ENCODE results near the gene P3H2. TPM values are rescaled to one million over a fixed set of nuclear protein-coding genes. Genes with fewer than 3 reads are reported as not detected.
A peak's percentile ranks its signal among the peaks of the same experiment; 100 is the strongest.
"Not testable (repeated sequence)": the region's sequence is repeated elsewhere in the genome, so short reads cannot be mapped to it uniquely, and the experiment has no call there.

P3H2 gene
- polyA plus RNA-seq, 1 donor = 94.2 TPM

DNA sequence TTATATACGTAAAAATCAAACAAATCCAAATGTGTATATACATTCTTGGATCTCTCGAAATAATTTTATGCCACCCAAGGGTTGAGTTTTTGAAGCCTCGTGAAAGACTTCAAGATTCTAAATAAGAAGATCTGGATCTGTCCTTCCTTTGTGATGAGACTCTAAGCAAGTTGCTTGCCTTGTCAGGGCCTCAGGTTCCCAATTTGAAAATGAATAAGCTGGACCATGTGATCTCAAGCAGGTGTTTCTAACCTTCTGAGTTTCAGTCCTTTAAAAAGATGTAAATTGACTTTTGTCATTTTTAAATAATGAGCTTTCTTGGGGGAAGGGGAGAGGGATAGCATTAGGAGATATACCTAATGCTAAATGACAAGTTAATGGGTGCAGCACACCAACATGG lies 137.1 kb downstream of the P3H2 start:
- DNase-seq = no peak

DNA sequence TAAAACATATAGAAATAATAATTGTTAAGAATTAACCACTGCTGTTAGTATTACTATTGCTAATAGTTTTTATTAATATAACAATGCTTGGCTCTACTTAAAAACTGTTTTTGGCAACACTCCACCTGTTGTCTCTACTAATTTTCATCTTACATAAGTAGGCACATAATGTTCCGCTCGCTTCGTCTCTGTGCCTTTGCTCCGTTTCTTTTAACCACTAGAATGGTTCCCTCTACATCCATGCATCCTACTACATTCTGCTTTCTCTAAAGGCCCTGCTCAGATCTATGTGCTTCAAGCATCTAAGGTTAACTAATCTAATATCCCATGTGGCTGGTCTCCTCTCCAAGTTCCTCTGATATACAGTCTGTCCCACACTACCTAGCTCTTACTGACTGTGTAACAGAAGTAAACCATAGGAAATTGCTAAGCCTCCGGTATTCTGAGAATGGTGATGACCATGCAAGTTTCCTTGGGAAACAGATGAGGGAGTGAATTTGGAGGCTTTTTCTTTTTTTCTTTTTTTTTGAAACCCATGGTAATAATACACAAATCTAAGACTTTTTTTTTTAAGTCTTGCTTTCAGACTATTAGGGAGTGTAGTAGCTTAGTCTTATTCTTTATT lies 138.3 kb downstream of the P3H2 start:
- DNase-seq = no peak

DNA sequence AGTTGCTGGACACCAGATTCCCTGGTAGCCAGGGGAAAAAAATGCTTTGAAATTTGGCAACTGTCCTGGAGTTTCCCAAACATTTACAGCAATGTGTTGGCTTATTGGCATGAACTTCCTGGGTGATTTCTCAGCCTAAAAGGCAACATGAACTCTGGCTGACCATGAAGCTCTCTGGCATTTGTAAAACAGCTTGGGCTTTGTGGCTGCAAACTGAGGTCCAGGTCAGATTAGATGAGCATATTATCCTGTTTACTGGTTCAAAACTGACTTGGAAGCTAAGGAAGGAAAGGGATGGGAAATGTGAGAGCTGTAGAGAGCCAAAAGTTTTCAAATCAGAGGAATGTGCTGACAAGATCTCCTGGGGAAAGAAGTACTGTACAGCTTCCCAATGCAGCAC lies 139.0 kb downstream of the P3H2 start:
- DNase-seq = no peak

DNA sequence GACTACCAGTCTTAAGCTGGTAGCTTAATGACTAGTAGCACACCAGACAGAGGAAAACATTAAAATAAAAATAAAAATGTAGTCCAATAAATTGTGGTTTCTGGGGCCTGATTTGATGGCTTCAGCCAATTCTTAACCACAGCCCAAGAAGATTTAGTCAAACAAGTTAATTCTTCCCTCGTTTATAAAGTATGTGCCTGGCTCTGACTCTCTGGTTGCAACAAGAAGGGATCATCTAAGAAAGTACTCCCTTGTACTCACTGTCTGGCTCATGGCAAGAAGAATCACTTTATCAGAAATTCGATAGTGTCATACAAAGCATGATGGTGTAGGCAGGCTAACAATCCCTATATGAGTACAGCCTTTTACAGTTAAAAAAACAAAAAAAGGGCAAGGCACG lies 141.9 kb downstream of the P3H2 start:
- DNase-seq = no peak

DNA sequence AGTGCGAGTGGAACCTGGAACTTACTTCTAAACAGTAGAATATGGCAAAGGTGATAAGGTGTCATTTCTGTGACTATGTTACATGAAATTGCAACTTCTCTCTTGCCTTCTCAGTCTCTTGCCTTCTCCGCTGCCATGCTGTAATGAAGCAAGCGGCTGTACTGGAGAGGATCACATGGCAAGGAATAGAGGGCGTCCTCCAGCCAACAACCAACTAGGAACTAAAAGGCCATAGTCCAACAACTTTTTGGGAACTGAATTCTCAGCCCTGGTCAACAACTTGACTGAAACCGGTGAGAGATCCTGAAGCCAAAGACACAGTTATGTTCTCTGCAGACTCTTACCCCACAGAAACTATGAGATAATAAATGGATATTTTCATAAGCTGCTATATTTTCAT lies 143.5 kb downstream of the P3H2 start:
- no peak for DNase-seq

DNA sequence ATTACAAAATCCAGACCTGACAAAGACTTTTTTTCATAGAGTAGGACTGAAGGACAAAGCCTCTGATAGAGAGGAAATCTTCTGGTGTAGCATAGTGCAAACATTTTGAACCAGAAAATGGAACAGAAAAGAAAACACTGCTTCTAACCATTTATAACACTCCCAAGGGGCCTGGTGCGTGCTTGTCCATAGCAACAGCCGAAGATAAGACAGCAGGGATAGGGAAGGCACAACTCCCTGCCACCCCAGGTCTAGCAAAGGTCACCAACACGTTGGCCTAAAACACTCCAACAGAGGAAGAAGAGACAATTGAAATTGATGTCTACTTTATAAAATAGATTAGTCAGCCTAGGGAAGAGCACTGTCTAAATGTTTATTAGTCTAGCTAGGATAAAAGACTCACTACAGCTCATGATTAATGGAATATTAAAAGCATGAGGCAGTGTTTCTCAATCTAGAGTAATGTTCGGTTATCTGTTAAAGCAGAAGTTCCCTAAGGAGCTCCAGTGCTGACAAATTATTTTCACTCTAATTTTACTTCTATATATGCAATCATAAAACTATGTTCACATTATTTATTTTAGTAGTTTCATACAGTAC lies 145.2 kb downstream of the P3H2 start:
- no peak for DNase-seq

DNA sequence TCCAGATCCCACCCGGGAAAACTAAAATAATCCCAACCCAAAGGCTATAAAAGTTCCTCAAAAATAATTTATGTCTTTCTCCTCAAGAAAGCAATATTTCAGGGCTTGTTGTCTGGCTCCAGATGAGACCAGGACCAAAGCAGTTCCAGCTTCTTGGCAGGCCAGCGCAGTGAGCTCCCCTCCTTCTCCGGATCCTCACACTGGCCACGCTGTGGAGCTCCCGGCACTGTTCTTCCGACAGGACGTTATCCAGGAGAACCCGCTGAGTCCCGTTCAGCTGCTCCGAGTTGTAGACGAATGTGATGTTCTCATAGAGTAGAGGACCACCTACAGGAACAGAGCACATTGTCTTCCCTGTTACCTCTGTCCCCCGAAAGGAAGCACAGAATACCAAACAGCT lies 146.3 kb downstream of the P3H2 start:
- DNase-seq = no peak

DNA sequence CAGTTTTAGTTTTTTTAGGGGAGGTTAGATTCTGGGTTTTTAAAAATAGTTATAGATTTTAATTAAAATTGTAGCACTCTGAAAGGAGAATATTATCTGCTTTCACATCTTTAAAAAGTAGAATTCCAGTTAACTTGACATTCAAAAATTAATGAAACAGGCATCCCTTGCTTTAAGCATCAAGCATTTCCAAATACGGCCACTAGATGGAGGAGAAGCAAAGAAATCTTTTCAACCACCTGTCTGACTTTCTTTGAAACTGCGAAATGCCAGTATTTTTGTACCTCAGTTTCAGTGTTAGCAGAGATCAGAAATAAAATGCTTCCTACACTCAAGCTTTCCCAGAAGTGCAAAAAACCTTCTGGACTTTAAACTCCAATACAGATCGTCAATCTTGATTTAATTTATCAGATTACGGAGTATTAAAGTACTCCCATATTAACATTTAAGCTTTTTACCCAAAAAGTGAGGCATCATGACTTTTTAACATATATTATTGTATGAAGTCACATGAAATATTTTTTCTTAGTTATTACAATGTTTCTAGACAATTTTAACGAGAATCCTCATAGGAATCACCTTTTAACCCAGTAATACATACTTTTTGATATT lies 153.3 kb downstream of the P3H2 start:
- peak; percentile 75 for DNase-seq

DNA sequence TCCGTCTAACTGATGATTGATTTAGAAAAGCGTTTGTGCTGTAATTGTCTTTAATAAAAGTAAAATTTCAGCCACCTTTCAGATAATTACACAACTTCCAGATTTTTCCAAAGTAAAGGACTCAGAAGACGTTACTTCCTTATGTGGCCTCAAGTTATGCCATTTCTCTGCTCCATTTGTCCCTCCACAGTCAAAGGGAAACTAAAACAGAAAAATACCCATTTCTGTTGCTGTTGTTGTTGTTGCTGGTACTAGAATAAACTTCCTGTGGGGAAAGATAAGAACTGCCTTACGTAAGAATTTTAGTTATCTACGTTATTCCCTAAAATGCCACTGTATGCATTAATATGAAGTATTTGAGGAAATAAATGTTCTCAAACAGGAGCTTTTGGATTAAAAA lies 153.9 kb downstream of the P3H2 start:
- no peak for DNase-seq

DNA sequence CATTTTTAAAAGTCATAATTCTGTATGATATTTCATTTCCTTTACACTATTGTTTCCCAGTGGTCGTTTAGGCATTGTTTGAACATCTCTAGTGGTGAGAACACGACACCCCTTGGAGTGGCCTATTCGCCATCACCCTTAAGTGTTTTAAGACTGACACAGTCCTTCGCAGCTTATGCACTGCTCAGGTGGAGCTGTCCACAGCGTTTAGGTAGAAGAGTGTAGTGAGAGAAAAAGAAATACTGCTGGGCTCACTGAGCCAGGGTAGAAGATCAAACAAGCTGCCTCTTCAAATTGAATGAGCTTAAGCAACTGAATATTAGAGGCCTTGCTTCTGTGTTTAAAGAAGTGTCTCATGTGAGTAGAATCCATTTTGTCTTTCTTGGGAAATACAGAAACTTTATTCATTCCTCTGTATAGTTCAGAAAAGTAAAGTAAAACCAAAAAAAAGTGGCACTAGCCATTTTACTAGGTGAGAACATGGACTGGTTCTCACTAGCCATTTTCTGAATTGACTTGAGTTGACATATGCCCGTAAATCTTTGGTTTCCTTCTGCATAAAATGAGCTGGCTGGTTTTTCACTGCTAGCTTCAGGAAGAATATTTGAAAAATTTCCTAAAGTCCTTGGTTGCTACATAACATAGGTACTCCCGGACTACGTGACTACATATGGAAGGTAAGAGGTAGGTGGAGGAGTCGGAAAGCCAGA lies 155.9 kb downstream of the P3H2 start:
- no peak for DNase-seq

DNA sequence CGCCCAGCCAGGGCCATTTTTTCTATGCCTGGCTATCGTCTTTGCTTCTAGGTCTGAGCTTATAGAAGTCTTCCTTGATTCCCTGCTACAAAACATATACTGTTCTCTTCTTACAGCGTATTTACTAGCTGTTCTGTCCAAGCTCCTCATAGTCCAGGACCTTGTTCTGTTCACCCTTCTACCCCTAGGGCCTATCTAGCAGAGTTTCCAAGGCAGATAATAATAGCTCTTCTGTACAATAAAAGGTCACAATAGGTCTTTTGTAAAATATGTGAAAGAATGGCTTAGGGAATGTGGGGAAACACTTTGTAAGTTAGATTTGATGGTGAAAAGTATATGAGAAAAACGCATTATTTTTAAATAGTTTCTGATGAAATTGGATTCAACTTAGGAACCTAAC lies 158.2 kb downstream of the P3H2 start:
- DNase-seq = no peak

DNA sequence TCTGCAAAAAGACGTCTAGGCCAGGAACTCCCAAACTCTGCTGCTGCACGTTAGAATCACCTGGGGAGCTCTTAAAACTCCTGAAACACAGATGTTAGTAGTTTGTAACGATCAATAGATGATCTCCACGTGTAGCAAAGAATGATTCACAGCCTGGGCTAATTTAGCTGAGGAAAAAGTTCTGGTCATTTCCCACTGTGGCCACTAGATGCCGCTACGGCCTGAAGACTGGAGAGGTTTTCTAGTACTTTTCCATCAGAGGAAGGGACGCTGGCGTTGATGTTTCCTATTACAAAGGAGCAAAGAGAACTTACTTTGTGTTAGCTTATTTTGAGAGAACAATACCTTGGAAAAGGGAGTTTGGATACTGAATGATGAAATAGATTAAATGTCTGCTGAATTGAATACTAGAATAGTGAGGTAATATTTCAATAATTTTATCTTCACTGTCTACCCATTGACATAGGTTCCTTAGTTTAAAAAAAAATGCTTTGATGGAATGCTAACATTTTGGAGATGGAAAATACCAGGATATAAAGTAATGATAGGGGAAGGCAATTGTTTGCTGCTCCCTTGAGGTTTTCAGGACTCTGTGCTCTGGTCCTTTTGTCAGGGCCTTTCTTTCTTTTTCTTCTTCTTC lies 159.1 kb downstream of the P3H2 start:
- DNase-seq = peak; percentile 83

DNA sequence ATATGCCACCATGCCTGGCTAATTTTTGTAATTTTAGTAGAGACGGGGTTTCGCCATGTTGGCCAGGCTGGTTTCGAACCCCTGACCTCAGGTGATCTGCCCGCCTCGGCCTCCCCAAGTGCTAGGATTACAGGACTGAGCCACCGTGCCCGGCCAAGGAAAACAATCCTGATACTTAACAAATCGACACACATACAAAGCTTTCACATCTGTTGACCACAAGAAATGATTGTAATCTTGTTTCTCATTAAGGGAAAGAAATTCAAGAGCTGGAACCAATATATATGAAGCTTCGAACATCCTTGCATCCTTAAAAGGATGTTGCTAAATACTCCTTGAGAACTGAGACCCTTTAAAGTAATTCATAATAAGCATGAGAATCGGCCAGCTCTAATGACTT lies 159.6 kb downstream of the P3H2 start:
- not testable (repeated sequence) for DNase-seq

DNA sequence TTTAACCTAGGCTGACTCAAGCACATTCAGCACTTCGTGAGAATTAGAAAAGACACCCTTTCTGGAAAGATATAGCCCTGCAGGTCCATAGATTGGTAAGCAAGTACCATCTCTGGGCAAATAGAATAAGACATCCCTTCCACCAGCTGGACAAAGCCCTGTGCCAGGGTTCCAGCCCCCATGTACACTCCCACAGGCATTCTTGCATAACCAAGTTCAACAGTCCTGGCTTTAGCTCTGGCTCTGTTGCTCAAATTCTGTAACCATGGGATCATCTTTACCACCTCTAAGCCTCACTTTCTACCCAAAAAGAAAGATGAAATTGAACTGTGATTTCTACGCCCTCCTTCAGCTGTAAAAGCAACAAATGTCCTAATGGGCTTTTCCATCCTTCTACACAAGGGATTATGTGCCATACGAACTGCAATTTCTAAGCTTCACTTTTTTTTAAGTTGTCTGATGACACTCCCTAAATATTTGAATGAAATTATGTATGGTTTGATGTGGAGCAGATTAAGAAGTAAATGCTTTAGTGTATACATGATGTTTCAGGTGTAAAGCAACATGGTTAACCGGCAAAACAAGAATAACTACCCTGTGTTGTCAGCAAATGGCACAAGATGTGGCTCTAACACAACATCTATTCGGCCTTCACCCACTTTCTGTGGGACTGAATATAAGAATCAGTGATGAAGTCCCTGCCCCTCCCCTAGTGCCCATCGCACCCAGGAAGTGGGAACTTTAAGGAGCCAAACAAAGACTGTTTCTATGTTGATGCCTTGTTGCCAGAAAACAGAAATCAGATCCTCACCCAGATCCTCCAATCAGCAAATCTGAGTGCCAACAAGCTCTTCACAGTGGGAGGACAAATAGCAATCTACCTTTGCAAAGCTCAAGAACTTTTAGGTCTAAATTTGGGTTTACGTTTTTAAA lies 165.7 kb downstream of the P3H2 start:
- DNase-seq = no peak

DNA sequence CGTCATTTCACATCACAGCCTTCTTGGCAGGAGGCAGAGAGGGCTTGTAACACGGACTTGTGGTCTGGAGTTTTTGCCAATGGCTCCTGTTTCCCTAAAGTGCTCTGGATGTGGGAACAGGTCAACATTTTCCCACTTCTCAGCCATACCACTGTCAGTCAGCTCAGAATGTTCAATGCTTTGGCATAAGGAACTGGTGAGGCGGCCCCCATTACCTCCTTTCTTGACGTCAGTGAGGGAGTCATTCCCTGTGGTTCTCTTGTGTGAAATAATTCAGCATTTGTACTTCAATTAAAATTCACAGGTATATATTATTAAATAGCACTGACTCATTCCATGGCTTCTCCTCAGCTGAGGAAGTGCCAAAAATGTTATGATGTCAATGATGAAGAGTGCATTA lies 167.1 kb downstream of the P3H2 start:
- DNase-seq = no peak

DNA sequence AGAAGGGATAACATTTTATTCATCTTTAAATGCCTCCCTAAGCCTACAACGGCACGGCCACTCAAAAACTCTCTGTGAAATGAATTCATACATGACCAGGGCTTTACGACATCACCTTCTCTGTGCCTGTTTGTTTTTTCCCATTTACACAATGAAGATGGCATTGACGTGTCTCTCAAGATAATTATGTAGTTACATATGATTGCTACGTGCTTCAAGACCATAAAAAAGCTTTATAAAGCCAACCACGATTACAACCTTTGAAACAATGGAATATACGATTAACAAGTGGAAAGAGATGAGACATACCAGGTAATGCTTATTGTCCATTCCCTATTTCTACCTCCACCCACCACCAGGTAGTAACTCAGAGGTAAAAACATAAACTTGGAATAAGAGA lies 168.4 kb downstream of the P3H2 start:
- no peak for DNase-seq

DNA sequence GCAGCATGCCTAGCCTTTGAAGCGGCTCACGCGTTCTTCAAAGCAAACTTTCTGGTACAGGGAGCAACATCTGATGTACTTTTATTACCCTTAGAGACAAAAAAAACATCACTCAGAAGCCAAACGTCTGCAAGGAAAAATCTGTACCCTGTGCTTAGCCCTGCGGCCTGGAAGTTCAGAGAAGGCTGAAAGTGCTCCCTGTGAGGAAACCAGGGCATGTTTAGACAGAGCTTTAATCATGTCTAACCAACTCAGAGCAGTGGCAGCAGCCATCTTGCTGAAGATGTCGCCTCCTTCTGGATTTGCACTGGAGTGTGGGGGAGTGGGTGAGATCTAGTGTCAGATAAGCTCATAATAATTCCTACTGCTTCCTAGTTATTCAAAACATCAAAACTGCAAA lies 170.4 kb downstream of the P3H2 start:
- no peak for DNase-seq

DNA sequence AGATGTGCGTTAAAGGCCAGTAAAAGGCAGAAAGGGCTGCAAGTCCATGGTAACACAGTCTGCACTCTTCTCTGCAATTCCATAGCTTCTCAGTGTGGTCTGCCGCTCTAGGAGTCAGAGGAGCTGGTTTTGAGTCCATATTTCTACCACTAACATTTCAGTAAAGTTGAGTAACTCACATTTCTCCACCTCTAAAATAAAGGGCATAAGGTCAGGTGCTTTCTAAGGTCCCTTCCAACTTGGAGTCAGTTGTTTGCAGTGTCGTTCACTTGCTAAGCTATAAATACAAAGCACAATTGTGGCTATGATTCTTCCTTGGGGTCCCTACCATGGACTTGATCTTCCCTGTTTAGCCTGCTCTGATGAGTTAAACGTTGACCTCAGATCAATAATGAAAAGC lies 171.1 kb downstream of the P3H2 start:
- DNase-seq = no peak

DNA sequence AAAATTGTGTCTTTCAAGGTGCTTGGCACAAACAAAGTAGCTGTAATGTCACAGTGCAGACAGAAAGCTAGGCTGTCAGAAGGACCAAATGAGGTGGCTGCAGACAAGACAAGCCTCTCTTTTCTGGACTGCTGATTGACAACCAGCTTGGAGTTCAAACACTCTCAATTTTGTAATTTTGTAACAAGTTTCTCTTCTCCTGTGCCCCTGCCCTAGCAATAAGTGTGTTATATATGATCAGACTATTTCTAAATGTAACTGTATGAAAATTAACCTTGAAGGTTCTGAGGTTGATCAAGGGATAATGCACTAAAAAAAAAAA lies 172.0 kb downstream of the P3H2 start:
- no peak for DNase-seq

DNA sequence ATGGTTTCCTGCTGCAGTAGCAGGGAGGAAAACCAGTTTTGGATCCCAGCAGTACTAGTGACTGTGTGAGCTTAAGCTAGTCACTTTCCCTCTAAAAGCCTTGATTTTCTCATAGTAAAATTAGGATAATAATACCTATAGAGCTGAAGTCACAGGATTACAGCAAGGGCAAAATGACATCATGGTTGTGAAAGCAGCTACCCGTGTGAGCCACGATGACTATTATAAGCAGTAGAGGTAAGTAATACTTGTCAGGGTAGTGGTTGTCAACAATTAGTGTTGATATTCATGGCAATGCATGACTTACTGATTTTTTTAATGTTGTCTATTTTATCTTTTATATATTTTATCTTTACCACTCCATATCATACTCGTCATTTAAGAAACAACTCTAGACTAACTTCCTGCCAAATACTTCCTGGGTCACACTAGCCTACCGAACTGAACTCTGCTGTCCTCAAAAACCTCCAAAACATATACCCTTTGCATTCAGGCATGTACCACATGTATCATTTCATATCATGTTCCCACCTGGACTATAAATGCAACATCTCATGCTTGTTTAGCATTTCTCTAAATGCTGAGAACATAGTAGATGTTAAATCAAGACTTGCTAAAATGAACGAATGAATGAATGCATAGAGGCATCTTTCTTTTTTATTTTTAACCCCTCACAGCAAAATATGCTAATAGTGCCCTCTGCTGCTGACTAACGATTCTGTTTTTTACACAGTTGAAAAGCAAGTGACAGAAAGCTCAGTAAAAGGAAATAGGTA lies 172.6 kb downstream of the P3H2 start:
- no peak for DNase-seq

DNA sequence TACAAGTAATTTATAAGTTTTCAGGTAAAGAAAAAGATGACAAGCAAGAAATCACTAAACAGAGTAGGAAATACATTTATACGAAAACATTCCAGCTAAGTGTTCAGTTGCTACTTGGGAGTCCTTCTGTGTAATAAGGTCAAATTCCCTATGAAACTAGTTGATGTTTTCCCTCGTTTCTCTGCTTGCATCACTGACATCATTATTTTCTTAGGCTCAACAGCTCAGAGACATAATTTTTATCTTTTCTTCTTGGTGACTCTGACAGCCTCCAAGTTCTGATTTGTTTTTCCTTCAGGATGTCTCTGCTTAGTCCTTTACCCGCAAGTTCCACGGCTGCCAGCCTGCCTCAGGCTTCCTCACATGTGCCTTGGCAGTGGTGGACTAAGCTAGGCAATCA lies 173.6 kb downstream of the P3H2 start:
- no peak for DNase-seq
